GM12872 (cell line): ENCODE results near the gene RASSF8.

Experiments used
- TF ChIP-seq, protein P1 (sequence below): IDR thresholded peaks from 3 replicates; pipeline ENCODE4 v1.5.1; 2011; ENCODE audit warnings: low read depth, mild to moderate bottlenecking, low read length, moderate library complexity; ENCODE audit not compliant: insufficient read depth

Gene RASSF8

DNA sequence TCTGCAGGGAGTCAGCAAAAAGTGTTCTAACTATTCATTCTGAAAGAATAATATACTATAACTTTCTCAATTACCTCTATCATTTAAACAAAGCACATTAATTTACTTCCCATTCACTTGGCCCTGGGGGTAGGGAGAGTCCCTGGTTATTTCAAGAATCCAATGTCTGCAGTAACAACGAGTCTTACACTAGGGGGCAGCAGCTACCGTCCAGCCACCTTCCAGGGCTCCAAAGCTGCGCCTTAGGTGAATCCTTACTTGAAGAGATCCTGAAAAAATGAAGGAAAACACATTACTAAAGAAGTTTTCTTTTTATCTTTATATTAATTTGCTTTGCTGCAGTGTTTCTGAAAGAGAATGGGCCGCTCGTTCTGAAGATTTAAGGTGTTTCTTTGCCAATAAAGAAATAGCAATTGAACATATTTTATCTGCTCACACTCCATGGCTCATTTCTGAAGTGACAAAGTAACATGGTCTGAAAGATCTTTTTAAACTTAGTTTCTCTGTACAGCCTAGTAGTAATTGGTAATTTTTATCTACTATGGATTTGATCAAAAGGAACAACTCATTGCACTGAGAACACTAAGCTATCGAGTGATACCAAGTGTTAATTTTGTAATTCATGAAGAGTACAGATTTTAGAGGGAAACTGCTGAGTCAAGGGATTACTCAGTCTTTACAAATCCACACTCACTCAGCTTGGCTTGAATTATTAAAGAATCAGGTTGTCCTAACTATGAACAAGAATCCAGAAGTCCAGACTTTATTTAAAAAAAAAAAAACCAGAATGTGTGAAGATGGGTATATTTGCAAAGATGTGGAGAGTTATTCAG is 138.8 kb downstream of the RASSF8 start:
- TF ChIP-seq, protein P1, sequence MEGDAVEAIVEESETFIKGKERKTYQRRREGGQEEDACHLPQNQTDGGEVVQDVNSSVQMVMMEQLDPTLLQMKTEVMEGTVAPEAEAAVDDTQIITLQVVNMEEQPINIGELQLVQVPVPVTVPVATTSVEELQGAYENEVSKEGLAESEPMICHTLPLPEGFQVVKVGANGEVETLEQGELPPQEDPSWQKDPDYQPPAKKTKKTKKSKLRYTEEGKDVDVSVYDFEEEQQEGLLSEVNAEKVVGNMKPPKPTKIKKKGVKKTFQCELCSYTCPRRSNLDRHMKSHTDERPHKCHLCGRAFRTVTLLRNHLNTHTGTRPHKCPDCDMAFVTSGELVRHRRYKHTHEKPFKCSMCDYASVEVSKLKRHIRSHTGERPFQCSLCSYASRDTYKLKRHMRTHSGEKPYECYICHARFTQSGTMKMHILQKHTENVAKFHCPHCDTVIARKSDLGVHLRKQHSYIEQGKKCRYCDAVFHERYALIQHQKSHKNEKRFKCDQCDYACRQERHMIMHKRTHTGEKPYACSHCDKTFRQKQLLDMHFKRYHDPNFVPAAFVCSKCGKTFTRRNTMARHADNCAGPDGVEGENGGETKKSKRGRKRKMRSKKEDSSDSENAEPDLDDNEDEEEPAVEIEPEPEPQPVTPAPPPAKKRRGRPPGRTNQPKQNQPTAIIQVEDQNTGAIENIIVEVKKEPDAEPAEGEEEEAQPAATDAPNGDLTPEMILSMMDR: peak; percentile 87

DNA sequence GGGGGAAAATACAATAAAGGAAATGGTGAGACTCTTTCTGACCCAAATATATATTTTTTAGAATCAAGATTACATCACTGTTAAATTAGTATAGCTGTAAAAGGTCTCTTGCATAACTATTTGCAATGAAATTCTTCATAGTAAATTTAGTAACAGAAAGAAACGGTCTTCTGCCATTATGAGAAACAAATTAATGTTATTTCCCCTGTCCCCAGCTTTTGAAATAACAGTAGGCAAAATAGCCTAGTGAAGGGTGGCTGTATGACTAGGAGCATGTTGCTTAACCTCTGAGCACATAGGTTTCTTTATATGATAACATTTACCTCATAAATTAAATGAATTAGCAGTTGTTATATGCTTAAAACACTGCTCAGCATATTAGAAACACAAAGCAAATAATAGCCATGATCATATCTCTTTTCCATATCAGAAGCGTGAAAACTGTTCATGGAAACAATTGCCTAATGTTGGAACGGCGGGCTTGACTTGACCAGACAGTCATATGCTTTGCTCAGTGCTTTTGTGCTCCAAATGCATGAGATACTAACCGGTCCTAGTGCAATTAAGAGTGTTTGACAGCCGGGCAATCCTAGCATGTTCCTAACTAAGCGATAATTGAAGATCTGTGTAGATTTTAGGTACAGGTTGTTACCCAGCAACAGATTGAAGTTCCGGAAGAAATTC is 142.3 kb downstream of the RASSF8 start:
- TF ChIP-seq, protein P1: no peak

DNA sequence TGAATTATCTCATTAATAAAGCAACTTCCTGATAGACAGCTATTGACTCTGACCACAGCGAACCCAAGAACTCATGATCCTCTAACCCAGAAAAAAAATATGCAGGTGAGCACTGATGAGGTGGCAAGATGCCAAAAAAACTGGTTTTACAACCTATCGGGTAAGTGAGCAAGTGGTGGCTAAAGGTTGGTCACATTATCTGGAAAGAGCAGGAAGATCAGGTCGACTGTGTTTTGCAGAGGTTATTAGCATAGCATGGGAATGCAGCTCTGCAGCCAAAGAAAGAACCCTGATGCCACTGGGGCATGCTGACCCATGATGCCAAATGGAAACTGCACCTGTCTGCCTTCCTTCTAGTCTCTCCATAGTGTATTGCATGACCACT is 142.9 kb downstream of the RASSF8 start:
- TF ChIP-seq, protein P1: no peak

- TF ChIP-seq, protein P1: no peak
These were observed 143.3 kb downstream of the RASSF8 start for GRCh38 chr12:26101763-26102162.

DNA sequence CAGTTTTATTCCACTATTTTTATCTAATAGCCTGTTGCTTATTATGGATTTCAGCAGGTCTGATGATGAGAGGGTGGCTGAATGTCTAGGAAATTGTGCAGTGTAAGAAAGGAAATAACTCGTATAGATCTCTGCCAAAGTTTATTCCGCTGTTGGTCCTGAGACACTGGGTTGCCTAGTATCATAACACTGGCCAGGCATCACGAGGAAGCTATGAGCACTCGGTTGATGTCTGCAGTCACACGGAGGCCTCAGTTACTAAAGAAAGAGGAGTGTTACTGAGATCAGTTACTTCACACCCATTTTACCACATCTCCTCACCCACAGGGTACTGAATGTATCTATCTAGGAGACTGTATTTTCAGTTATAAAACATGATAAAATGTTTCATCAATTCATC is 144.5 kb downstream of the RASSF8 start:
- TF ChIP-seq, protein P1: no peak

GRCh38 chr12:26106347-26106746 is 147.9 kb downstream of the RASSF8 start:
- TF ChIP-seq, protein P1: no peak

GRCh38 chr12:26108915-26109314 is 150.4 kb downstream of the RASSF8 start:
- TF ChIP-seq, protein P1: no peak
